ENCODE data around the gene PBX3.

- TF ChIP-seq POLR2AphosphoS5 (IDR thresholded peaks at IDR 0.05; ENCODE audit: low read depth, low read length) (no peak), CTCF (IDR thresholded peaks at IDR 0.05) (no peak), REST (IDR thresholded peaks at IDR 0.05; ENCODE audit: insufficient read depth in 1 of 2, low read depth in 2 of 2, low read length in 1 of 2) (no peak), SIN3A (IDR thresholded peaks at IDR 0.05; ENCODE audit: borderline replicate concordance, insufficient read depth, low read depth, low read length) (no peak)
Observed at GRCh38 chr9:126000256-126000655, 253.1 kb downstream of the PBX3 start.
